Stimulated activated CD4-positive, alpha-beta T cell treated with anti-CD3 and anti-CD28 coated beads, Interleukin-15, amount 100 ng/mL, for 24 hours (primary cell): ENCODE measurements around the gene PDE6H.

Experiments
- DNase-seq: peaks from one replicate; pipeline ENCODE4 v3.0.0-alpha.2; 2020

Gene PDE6H

GRCh38 chr12:15005064-15005463 is 32.2 kb downstream of the PDE6H start:
- no peak for DNase-seq

GRCh38 chr12:15007551-15007950 is 34.7 kb downstream of the PDE6H start:
- DNase-seq: no peak

GRCh38 chr12:15011162-15011561 is 38.3 kb downstream of the PDE6H start:
- no peak for DNase-seq

- no peak for DNase-seq
These were observed 40.9 kb downstream of the PDE6H start for GRCh38 chr12:15013634-15014179.

GRCh38 chr12:15014708-15015107 is 41.9 kb downstream of the PDE6H start:
- no peak for DNase-seq

- no peak for DNase-seq
These were observed 42.3 kb downstream of the PDE6H start for GRCh38 chr12:15015121-15015520.

- DNase-seq: no peak
These were observed 47.3 kb downstream of the PDE6H start for GRCh38 chr12:15020156-15020555.
